ENCODE results near the gene VGLL2.

DNA sequence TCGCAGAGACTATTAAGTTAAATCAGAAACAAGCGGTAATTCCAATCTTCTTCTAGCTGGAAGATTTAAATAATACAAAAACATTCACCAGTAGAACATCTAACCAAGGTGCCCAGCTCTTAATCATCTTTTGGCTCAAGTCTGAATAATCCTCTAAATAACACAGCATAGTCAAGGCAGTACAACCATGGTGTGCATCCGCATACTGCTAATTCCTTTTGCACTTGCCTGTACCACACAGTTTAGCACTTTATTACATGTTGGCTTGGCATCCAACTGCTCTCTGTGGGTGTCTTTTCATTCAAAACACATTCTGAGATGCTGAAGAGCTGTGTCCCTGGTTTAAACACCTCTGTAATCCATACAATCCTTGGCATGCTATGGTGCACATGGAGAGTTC is 42.3 kb downstream of the VGLL2 start:
- no peak for TF ChIP-seq NFRKB (IDR thresholded peaks at IDR 0.05)
- TF ChIP-seq HDGF (IDR thresholded peaks at IDR 0.05; ENCODE audit: borderline replicate concordance): no peak
- TF ChIP-seq FOXM1 (IDR thresholded peaks at IDR 0.05; ENCODE audit: borderline replicate concordance): no peak
- TF ChIP-seq SP1 (IDR thresholded peaks at IDR 0.05): no peak
- TF ChIP-seq SUZ12 (IDR thresholded peaks at IDR 0.05): no peak

Measured in HEK293T (cell line).